NCI-H2107 treated with DMSO at 0.1 percent for 48 hours (cell line): Measurements from ENCODE around the gene HSF5.
"Not testable (repeated sequence)": the region's sequence is repeated elsewhere in the genome, so short reads cannot be mapped to it uniquely, and the experiment has no call there.

Source experiments
- DNase-seq: peaks from one replicate; lab custom pipeline; 2025; ENCODE audit not compliant: unreplicated experiment; lab: John Stamatoyannopoulos, UW

Gene HSF5

DNA sequence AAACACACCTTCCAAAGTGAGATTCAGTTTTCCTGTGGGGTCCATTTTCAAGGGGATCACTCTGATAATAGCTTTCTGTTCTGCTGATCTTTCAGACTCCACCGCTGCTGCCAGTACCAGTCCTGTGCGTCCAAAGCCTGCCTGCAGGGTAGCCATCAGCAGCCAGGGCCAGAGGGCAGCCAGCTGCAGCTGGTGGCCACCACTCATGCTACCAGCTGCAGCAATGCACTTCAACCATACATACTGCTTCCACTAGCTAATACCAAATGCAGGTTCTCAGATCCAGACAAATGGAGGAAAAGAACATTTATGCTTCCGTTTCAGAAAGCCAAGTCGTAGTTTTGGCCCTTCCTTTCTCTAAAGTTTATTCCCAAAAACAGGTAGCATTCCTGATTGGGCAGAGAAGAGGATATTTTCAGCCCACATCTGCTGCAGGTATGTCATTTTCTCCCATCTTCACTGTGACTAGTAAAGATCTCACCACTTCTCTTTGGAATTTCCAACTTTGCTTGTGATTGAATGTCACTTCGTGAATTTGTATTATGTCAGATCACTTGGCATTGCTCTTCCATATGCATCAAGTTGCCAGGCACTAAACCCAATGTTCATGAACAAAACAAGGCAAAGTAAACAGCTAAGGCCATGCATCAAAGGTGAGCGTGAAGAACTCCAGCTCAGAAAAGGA is 72.7 kb downstream of the HSF5 start:
- no peak for DNase-seq

DNA sequence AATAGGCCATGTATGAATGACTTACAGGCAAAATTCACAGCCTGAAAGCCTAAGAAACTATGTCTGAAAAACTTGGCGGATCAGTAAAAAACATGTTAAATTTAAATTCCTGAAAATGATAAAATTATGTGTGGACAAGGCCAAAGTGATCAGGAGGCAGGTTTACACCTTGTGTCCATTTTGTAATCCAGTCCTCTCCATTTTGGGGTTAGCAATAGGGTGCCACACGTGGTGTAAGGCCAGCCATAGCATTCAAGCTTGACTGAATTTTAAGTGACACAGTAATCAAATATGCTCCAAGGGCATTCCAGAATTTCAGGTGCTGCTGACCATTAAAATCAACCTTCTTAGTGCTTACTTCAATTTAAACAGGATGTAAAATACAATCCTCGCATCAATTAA is 73.6 kb downstream of the HSF5 start:
- no peak for DNase-seq

DNA sequence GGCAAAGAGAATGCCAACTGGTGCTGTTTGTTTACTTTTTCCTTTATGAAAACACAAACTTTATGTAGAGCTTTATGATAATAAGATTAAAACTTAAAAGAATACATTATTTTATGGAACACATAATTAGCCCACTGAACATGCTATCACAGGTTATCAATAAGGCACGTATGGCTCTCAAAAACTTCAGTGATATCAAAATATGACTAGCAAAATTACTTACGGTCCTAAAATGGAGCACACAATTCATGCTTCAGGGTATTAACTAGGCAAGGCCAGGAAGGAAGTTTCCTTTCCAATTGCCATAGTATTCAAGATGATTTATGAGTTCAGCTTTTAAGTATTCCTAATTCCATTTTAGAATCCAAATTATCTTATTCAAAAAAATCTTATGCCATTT is 74.5 kb downstream of the HSF5 start:
- no peak for DNase-seq

DNA sequence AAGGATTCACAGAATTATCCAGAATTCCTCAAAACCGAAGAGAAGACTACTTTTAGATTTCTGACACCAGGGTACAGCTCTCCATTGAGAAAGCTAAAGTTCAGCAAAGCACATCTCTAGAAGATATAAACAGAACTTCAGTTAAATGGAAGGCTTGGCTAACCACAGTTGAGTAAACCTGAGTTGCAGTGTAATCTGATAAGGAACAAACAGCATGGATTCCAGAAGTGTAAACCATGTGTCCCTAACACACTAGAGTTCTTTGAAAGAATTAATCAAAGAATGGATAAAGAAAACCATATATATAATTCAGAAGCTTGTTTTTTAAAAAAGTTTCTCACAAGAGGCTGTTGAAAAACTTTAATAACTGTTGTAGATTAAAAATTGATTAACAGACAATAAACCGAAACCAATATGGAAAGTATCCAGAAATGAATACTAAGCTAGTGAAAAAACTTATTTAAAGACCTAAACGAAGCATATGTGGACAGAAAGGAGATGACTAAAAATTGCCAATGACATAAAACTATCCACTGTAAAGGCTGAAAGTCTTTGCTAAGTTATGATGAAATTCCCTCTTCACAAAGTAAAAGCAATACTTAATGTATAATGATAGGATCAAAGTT is 75.1 kb downstream of the HSF5 start:
- DNase-seq: peak; percentile 23

DNA sequence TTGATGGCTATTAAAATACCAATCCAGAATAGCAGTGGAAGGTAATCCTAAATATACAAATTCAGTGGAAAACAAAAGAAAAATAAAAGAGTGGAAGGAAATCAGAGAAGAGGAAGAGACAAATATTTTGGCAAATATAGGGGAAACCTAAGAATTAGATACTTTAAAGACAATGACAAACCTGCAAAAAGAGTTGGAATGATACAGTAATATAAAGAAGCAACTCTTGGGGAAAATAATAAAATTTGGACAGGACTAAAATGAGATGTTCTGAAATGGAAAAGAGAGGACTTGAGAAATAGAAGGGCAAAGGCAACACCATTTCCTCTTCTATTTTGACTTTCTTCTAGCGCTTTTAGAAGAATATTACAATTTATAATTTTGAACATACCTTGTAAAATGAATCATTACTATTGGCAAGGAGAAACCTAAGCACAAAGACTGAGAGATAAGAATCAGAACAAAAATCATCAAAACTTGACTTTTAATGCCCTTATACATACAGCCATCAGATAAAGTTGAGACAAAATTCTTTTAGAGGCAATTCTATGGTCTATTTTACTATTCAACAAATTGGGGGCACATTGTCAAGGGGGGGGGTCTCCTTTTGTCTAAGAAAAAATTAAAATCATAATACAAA is 76.0 kb downstream of the HSF5 start:
- no peak for DNase-seq

DNA sequence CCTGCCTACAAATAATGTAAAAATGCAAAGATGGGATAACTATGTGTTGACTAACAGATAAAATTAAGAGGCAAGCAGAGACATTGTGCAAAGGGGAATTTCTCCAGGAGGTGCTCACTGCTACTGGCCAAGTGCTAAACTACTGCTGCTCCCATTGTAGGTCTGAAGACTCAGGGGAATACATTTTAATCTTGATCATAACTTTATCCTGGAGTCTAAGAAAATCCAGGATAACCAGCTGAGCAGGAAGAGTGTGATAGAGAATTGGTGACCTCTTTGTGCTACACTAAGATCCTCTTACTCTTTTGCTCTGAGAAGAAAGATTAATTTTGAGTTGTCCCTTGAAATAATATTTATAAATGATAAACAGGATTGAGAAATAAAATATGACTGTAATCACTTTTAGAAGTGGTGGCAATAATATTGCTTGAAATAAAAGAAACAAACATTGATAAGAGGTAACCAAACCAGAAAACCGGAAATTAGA is 76.8 kb downstream of the HSF5 start:
- no peak for DNase-seq

DNA sequence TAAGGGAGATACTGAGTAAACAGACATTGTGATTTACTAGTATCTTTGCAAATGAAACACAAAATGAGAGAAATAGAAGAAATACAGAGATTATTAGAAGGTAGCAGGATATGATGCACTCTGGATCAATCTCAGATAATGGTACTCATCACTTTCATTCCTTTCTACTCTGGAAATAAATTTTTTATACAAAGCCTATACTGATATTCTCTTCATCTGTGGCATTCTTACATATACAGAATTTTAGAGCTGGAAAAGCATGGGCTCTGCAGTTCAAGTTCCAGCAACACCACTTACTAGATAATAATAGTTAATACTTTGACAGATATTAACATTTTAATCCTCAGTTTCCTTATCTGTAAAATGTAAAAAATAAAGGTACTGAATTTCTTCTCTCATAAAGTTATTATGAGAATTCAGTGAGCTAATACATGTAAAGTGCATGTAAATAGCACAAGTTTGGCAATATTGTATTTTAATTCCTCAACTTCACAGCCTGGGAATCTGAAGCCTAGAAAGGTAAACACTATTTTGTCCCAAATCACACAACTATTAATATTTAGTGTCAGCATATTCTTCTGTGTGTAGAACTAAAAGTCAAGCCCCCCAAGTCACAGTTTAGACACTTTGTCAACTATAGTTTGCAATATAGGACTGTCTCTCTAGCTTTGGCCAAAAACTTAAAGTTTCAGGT is 77.3 kb downstream of the HSF5 start:
- DNase-seq: no peak

DNA sequence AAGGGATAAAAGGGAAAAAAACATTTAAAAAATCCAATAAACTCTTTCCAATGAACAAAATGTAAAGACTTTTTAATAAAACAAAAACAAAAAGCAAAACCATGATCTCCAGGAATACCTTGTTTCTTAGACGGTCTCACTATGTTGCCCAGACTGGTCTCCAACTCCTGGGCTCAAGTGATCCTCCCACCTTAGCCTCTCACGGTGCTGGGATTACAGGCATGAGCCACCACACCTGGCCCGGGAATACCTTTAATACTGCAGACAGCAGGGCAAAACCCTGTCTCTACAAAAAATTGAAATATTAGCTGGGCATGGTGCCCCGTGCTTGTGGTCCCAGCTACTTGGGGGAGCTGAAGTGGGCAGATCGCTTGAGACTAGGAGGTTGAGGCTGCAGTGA is 78.8 kb downstream of the HSF5 start:
- DNase-seq: no peak

DNA sequence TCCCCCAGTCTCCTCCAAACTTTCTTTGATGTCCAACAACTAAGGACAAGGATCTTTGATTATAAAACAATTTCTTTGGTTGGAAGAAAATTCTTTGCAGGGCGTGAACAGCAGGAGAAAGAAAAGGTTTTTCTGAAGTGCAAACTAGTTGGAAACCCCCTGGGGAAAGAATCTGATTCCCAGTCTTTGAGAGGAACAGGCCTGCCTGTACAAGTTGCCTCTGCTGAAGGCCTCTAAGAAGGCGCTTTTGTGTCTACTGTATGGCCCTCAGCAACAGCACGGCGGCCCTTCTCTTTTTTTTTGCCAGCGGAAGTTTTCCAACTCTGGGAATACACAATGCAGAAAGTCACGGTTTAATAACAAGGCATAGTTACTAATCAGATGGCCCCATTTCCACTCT is 84.9 kb downstream of the HSF5 start:
- DNase-seq: peak; percentile 29

DNA sequence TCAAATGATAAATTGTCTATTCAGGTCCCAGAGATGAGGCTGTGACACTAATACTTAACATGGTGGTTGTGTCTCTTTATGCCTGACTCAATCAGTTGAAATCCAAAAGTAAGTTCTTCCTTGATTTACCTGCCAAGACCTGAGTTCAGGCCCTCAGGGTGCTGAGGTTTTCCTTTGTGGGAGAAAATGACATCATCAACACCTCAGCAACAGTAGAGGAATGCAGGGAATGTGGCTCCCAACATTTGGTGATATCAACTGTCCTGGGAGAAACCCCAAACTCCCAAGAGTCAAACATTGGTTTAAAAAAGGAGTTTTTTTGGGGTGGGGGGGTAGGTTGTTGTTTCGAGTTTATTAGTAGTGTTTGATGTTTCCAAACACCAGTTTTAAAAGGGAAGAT is 85.5 kb downstream of the HSF5 start:
- no peak for DNase-seq

DNA sequence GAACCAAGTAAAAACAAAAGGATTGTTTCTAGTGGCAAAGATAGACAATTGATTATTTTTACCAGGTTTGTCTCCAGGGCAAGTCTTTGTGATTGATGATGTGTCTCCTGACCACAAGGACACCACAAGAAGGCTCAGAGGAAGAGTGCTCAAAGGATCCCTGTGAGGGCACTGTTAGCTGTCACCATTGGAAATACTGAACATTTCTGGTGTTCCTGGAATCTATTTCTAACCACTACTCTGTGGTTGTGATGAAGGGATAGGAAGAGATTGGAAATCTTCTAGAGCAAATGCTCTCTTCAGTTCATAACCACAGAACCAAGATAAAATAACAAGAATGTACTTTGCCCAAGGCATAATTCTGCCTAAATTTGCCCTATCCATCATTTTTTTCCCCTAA is 86.2 kb downstream of the HSF5 start:
- DNase-seq: no peak

DNA sequence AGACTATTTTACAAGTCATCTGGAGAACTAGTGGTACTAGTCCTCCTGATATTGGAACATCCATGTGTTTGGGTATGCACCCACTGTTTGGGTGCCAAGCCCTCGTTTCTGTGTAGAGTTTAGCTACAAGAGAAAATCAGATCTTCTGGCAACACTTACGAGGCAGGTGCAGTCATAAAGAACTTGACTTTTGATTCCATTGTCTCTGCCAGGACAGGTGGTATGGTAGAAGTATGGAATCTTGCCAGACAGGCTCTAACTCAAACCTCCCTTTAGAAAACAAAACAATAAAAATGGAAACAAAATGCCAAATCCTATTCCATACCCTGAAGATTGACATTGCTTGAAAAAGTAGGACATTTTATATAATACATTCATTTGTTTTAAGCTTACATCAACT is 86.9 kb downstream of the HSF5 start:
- peak; percentile 70 for DNase-seq

DNA sequence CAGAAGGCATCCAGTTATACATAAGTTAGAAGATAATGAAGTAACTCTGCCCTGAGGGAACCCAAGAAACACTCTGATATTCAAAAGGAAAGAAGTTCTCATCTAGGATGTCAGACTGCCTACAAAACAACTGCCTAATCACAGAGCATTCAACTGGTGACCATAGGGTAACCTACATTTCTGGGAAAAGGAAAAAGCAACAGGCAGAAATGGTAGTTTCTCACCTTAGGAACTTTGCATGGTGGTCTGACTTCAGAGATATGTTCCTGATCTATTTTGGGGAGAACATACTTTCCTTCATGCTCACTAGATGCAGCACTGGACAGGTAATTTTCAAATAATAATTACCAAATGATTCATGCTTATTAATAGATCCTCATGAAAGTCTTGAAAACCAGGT is 87.4 kb downstream of the HSF5 start:
- no peak for DNase-seq

DNA sequence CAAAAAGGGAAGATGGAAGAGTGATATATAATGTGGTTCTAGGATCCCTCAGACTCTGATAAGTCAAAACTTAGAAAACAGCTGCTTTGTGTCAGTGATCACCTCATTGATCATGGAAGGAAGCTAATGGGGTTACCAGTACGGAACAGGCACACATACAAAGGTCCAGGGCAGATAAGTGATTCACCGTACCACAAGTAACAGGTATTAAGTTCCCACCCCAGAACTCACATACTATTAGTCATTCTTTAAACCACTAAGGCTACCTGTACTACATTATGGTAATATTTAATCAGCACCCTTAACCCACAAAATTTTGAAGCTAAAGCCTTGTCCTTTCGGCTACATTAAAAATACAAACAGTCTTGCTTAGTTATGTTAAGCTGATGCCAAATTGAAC is 88.2 kb downstream of the HSF5 start:
- no peak for DNase-seq

DNA sequence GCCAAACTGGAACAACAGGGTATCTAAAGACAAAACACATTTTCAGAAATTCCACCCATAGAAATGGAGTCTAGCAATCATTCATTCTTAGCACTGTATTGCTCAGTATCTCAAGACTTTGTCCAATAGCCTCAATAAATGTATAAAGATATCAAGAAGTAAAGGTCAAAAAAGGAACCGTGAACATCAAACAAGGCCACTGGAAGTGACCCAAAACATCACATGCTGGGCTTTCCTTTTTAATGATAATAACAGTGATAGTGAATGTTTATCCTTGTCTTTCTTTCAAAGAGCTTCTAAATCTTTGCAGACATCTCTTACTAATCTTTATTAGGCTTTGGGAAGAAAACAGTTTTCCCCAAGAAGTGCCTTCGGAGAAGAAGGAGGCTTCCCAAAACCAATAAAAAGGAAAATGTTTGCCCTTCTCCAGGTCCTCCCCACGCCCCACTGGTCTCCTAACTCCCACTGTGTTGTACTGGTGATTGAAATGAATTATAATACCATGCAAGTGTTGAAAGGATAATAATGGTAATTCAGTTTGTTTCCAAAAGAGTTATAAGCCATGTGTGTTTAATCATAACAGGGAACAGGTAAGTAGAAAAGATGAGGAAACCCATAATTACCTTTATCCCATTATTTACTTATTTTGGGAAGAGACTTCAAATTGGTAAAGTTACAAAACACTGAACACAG is 89.5 kb downstream of the HSF5 start:
- no peak for DNase-seq

DNA sequence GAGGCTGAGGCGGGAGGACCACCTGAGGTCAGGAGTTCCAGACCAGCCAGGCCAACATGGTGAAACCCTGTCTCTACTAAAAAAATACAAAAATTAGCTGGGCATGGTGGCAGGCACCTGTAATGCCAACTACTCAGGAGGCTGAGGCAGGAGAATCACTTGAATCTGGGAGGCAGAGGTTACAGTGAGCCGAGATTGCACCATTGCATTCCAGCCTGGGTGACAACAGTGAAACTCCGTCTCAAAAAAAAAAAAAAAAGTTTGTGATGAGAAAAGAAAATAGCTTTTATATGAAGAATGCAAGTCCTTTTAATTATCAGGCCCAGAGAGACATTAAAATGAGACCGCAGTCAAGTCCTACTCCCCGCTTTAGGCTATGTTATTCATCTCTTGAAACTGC is 90.8 kb downstream of the HSF5 start:
- DNase-seq: not testable (repeated sequence)

DNA sequence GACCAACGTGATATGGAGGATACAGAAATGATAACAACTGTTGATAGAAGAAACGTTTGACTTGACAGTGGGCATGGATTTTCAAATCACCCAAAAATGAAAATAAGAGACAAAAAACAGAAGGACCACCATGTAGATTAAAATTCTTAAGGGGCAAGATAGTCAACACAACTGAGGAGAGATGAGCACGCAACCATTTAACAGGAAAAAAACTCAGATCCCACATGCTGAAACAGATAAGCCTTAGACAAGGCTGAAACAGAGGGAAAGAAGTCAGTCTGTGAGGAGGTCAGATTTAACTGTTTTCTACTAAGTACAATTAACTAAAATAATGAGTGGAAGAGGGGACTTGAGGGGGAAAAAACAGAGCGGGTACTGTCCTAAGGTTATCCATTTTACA is 92.0 kb downstream of the HSF5 start:
- DNase-seq: no peak

DNA sequence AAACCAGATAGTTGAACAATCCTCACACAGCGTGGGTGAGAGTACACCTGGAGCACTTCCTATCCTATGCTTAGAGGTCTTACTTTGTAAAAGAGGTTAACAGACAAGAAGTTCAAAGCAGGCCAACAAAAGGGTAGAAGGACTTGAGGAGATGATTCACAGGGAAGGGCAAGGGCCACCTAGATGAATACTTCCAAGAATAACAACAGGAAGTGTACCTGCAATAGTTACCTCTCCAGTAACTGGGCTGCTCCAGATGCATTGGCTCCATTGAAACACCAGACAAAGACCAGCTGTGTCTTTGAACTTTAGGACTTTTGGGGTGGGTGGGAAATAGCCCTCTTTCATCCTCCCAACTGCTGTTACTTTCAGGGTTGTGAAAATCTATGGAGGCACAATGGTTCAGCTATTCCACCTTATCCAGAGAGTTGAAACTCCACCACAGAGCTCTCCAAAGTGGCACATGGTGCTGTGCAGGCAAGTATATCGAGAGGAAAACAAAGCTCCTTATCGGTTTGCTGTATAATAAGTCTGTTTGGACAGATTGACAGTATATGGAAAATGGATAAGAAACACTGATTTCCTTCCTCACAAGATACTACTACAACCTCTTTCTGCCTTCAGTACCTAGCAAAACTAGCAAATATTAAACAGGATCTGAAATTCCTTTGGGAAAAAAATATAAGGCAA is 93.5 kb downstream of the HSF5 start:
- DNase-seq: no peak

DNA sequence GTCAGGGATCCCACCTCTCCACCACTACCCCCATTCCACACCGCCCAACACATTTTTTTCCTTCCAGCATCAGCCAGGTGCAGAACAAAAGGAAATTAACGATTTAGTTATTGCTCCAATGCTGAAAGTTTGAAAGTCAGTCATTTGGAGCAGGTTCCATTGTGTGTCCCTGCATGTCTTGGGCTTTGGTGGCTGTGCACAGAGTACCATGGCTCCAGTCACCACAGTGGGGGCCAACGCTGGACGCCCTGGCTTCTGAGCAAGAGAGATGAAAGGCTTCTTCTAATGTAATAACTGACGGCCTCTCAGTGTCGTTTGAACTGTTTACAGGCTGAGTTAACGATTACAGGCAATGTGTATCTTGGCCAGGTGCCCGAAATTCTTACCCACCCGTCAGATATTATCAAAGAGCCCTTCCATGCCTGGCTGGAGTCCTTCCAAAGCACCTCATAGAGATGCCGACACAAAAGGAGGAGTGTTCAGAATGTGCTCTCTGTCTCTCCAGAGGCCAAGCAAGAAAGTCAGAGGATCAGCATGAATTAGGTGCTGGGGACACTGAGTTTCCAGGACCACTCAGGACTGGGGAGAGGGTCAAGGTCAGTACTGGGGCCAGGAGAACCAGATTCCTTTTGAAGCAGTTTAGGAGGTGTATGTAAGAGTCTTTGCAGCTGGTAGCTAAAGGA is 96.8 kb downstream of the HSF5 start:
- DNase-seq: peak; percentile 89

DNA sequence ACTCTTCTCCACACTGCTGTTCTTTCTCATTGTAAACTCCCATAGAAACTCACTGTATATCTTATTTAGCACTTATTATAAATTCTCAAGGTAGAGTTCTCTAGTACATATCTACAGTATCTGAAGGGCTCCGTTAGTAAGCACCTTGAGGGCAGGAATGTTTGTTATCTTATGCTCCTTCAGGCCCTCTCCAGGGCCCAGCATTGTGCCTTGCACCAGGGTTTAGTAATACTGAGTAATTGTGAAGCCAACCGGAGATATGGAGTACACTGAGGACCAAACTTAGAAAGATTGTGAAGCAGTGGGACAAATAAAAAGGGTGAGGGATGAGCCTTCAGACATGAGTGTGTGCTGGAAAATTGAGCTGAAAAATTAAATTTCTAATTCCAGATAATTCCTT is 97.3 kb downstream of the HSF5 start:
- no peak for DNase-seq
